Dendritic cell treated with granulocyte-macrophage colony-stimulating factor and Interleukin-4, amounts not matched to agents 40 ng/mL and 50 ng/mL, for 4 days (primary cell): ENCODE results near the gene NEMP2.
A peak's percentile ranks its signal among the peaks of the same experiment; 100 is the strongest.

Source experiments
- H3K27ac Mint-ChIP-seq: one replicate; pipeline ENCODE4 v1.8.0; 2022; ENCODE audit warnings: mild to moderate bottlenecking, mixed read lengths
- H3K27me3 Mint-ChIP-seq: one replicate; pipeline ENCODE4 v1.8.0; 2022; ENCODE audit warnings: mild to moderate bottlenecking, mixed read lengths
- H3K36me3 Mint-ChIP-seq: one replicate; pipeline ENCODE4 v1.8.0; 2022; ENCODE audit warnings: low read depth, mixed read lengths
- H3K4me1 Mint-ChIP-seq: one replicate; pipeline ENCODE4 v1.8.0; 2022; ENCODE audit warnings: low read depth, mixed read lengths
- H3K4me3 Mint-ChIP-seq: one replicate; pipeline ENCODE4 v1.8.0; 2022; ENCODE audit warnings: mild to moderate bottlenecking, moderate library complexity, mixed read lengths
- H3K9me3 Mint-ChIP-seq: one replicate; pipeline ENCODE4 v1.8.0; 2022; ENCODE audit warnings: mixed read lengths
- intact Hi-C: fragments of 100-400 bp; cut with micrococcal nuclease; formaldehyde crosslinking; loops from one replicate; pipeline ENCODE4 v1.15.0; 2022

The NEMP2 gene

GRCh38 chr2:190545093-190545492 lies 10.6 kb upstream of the NEMP2 start:
- Mint-ChIP-seq H3K36me3 (peaks cover 19% of the 10 kb centered on the region), H3K27ac (no peak overlapping the region), H3K9me3 (peaks cover 24% of the 10 kb centered on the region), H3K4me1 (no peaks in the 10 kb centered on the region), H3K27me3 (no peaks in the 10 kb centered on the region), H3K4me3 (no peak overlapping the region)
- intact Hi-C loops: no loop called here

DNA sequence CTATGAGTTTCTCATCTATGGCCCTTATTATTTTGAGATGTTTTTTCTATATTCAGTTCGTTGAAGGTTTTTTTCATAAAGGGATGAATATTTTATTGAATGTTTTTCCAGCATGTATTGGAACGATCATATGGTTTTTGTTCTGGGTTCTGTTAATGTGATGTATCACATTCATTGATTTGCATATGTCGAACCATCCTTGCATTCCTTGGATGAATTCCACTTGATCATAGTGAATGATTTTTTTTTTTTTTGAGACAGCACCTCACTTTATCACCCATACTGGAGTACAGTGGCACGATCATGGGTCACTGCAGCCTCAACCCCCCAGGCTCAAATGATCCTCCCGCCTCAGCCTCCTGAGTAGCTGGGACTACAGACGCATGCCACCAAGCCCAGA lies 5.5 kb upstream of the NEMP2 start:
- H3K27ac Mint-ChIP-seq: no peak overlapping the region
- no peaks in the 10 kb centered on the region for H3K4me1 Mint-ChIP-seq
- no peak overlapping the region for H3K4me3 Mint-ChIP-seq
- H3K27me3 Mint-ChIP-seq: no peaks in the 10 kb centered on the region
- peaks cover 56% of the 10 kb centered on the region for H3K9me3 Mint-ChIP-seq
- intact Hi-C loops: no loop called here
- peaks cover 21% of the 10 kb centered on the region for H3K36me3 Mint-ChIP-seq

- intact Hi-C loops: loop anchor here (10.0 kb wide), 1 partner anchor 133 kb away; the partner anchor contains the start of gene MFSD6
- Mint-ChIP-seq H3K4me1 (peaks cover 8% of the 10 kb centered on the region), H3K27me3 (no peaks in the 10 kb centered on the region), H3K4me3 (no peak overlapping the region), H3K9me3 (peaks cover 56% of the 10 kb centered on the region), H3K27ac (no peak overlapping the region), H3K36me3 (peaks cover 21% of the 10 kb centered on the region)
Measured at GRCh38 chr2:190538201-190538600, 3.7 kb upstream of the NEMP2 start.

DNA sequence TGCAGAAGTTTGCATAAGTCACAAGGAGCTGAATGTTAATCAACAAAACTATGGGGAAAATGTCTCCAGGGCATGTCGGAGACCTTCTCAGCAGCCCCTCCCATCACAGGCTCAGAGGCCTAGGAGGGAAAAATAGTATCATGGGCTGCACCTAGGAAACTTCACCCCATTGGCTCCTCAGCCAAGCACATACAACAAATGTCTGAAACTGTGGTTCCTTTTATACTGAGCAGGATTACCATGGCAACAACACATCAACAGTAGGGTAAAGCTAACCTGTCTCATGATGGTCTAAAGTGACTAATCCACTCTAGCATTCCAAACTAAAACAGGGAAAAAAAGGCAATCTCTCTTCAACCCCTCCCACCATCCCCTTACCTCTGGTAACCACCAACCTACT lies 3.2 kb upstream of the NEMP2 start:
- intact Hi-C loops: loop anchor here (10.0 kb wide), 1 partner anchor 133 kb away; the partner anchor contains the start of gene MFSD6
- no peak overlapping the region for H3K27ac Mint-ChIP-seq
- no peaks in the 10 kb centered on the region for H3K27me3 Mint-ChIP-seq
- peaks cover 9% of the 10 kb centered on the region for H3K4me1 Mint-ChIP-seq
- H3K9me3 Mint-ChIP-seq: peaks cover 56% of the 10 kb centered on the region
- H3K4me3 Mint-ChIP-seq: no peak overlapping the region
- peaks cover 21% of the 10 kb centered on the region for H3K36me3 Mint-ChIP-seq

- Mint-ChIP-seq H3K27ac (no peak overlapping the region), H3K27me3 (no peaks in the 10 kb centered on the region), H3K4me1 (peaks cover 11% of the 10 kb centered on the region), H3K4me3 (no peak overlapping the region), H3K9me3 (peaks cover 37% of the 10 kb centered on the region), H3K36me3 (peaks cover 7% of the 10 kb centered on the region)
- intact Hi-C loops: loop anchor here (10.0 kb wide), 1 partner anchor 131 kb away; the partner anchor contains the start of gene MFSD6
Measured at GRCh38 chr2:190535586-190535985, 1.1 kb upstream of the NEMP2 start.

DNA sequence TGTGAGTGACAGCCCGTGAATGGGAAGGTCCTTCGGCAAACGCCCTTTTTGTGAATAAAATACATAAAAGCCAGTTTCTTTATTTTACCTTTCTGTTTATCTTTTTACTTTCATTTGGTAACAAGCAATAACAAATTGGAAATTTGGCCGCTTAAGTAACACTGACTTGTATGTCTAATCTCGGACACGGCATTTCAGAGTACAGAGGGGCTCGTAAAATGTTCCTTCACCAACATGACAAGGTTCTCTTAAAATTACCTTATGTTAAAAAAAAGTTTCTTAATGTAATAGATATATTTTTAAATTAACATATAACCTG lies 558 bp upstream of the NEMP2 start:
- Mint-ChIP-seq H3K9me3 (peaks cover 32% of the 10 kb centered on the region), H3K4me1 (peaks cover 16% of the 10 kb centered on the region), H3K36me3 (peaks cover 2% of the 10 kb centered on the region), H3K4me3 (peak overlapping the region; percentile 83), H3K27ac (peak overlapping the region; percentile 91), H3K27me3 (no peaks in the 10 kb centered on the region)
- intact Hi-C loops: loop anchor here (10.0 kb wide), 1 partner anchor 130 kb away; the partner anchor contains the start of gene MFSD6

GRCh38 chr2:190533968-190534309 lies 583 bp downstream of the NEMP2 start:
- intact Hi-C loops: loop anchor here (5.0 to 10.0 kb wide), 2 partner anchors 113 to 129 kb away; partner anchors contain the start of genes MFSD6 and NAB1
- Mint-ChIP-seq H3K27me3 (no peaks in the 10 kb centered on the region), H3K4me1 (peaks cover 27% of the 10 kb centered on the region), H3K36me3 (no peaks in the 10 kb centered on the region), H3K9me3 (peaks cover 20% of the 10 kb centered on the region), H3K27ac (peak overlapping the region; percentile 91), H3K4me3 (peak overlapping the region; percentile 83)

- H3K27ac Mint-ChIP-seq: peak overlapping the region; percentile 91
- H3K4me3 Mint-ChIP-seq: peak overlapping the region; percentile 83
- no peaks in the 10 kb centered on the region for H3K27me3 Mint-ChIP-seq
- intact Hi-C loops: loop anchor here (5.0 to 10.0 kb wide), 2 partner anchors 114 to 129 kb away; partner anchors contain the start of genes MFSD6 and NAB1
- peaks cover 14% of the 10 kb centered on the region for H3K9me3 Mint-ChIP-seq
- H3K4me1 Mint-ChIP-seq: peaks cover 33% of the 10 kb centered on the region
- H3K36me3 Mint-ChIP-seq: no peaks in the 10 kb centered on the region
Measured at GRCh38 chr2:190533175-190533967, 1.2 kb downstream of the NEMP2 start.

- Mint-ChIP-seq H3K36me3 (no peaks in the 10 kb centered on the region), H3K9me3 (peaks cover 12% of the 10 kb centered on the region), H3K27me3 (no peaks in the 10 kb centered on the region), H3K4me3 (no peak overlapping the region), H3K4me1 (peaks cover 41% of the 10 kb centered on the region), H3K27ac (no peak overlapping the region)
- intact Hi-C loops: loop anchor here (5.0 to 10.0 kb wide), 2 partner anchors 115 to 128 kb away; partner anchors contain the start of genes MFSD6 and NAB1
Measured at GRCh38 chr2:190532581-190532980, 1.9 kb downstream of the NEMP2 start.

DNA sequence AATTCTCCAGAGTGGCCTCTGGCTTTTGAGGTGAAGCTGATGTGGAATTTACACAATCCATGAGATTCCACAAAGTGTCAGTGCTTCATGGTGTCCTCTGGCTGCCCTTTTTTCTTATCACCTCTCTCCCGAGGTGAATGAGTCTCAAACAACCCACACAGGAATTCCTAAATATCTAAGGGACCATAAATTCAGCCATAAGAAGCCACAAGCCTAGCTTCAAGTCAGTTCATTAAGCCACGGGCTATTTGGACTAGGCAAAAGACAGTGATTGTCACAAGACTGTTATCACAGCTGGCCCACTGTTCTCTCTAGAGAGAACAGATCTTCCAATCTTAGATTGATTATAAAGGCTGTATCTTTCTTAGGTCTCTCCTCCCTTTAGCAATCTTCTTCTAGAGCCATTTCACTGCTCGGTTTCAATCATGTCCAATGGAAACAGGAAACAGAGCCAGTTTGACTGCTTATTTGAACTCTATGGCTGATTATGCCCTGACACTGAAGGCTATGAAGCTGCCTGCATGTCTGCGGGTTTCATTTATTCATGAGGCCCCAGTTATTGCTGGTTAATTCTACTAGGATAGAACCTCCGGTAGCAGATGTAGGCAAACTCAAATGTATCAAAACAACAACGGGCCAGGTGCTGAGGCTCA lies 4.1 kb downstream of the NEMP2 start:
- Mint-ChIP-seq H3K4me3 (no peak overlapping the region), H3K27ac (peak overlapping the region; percentile 45), H3K9me3 (no peaks in the 10 kb centered on the region), H3K4me1 (peaks cover 63% of the 10 kb centered on the region), H3K27me3 (no peaks in the 10 kb centered on the region), H3K36me3 (no peaks in the 10 kb centered on the region)
- intact Hi-C loops: loop anchor here (5.0 to 10.0 kb wide), 2 partner anchors 117 to 126 kb away; partner anchors contain the start of genes MFSD6 and NAB1

DNA sequence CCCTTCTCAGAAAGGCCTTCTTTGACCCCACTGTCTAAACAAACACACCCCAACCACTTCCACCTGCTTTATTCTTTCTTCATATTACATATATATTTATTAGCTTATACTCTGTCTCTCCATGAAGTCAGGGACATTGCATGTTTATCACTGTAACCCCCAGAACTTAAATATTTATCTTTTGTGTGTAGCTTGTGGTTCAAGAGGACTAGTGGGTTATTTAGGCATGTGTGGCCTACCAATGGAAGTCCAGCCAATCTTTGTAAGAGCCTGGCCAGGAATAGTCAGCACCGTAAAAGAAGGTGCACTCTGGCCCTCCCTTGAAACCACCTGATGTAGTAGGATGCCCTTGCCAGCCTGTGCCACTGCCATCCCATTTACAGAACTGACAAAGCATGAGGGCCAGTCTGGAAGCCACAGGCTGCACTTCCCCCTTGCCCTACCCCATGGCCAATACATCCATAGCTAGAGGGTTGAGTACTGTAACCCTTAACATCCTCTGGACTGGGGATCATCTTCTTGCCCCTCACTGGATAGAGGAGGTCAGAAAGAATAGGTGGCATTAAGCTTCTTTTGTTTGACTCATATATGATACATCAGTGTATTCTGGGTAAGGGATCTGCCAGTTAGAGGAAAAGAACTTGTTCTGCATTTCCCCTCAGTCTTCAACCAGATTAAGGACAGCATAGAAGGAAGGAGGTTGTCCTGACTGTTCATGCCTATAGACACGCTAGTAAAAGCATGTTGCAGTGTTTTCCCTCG lies 4.9 kb downstream of the NEMP2 start:
- H3K9me3 Mint-ChIP-seq: no peaks in the 10 kb centered on the region
- intact Hi-C loops: loop anchor here (5.0 to 10.0 kb wide), 2 partner anchors 118 to 125 kb away; partner anchors contain the start of genes MFSD6 and NAB1

GRCh38 chr2:190528521-190529001 lies 6.0 kb downstream of the NEMP2 start:
- peaks cover 60% of the 10 kb centered on the region for H3K4me1 Mint-ChIP-seq
- intact Hi-C loops: no loop called here
- peak overlapping the region; percentile 45 for H3K27ac Mint-ChIP-seq
- H3K36me3 Mint-ChIP-seq: no peaks in the 10 kb centered on the region
- no peaks in the 10 kb centered on the region for H3K9me3 Mint-ChIP-seq
- H3K27me3 Mint-ChIP-seq: no peaks in the 10 kb centered on the region
- no peak overlapping the region for H3K4me3 Mint-ChIP-seq

More for the DNA sequence above, 4.9 kb downstream of the NEMP2 start:
- peaks cover 64% of the 10 kb centered on the region for H3K4me1 Mint-ChIP-seq
- no peaks in the 10 kb centered on the region for H3K36me3 Mint-ChIP-seq
- H3K4me3 Mint-ChIP-seq: no peak overlapping the region
- H3K27ac Mint-ChIP-seq: peak overlapping the region; percentile 45
- H3K27me3 Mint-ChIP-seq: no peaks in the 10 kb centered on the region

DNA sequence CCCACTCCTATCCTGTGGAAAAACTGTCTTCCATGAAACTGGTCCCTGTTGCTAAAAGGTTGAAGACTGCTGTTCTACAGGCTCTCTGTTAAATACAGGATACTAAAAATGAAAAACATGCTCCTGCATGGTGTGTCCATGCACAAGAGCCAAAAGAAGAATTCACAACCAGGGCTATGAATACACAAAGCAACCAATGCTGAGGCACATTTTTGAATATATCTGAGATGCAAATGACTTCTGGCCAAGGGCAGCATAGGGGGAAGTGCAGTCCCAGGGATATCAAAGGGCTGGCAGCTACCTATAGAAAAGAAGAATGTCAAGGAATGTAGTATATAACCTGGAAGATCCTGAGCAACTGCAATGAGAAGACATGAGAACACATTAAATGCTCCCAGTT lies 6.6 kb downstream of the NEMP2 start:
- Mint-ChIP-seq H3K27me3 (no peaks in the 10 kb centered on the region), H3K9me3 (no peaks in the 10 kb centered on the region), H3K27ac (no peak overlapping the region), H3K4me1 (peaks cover 55% of the 10 kb centered on the region), H3K4me3 (no peak overlapping the region), H3K36me3 (no peaks in the 10 kb centered on the region)
- intact Hi-C loops: no loop called here
